HepG2 (cell line): ENCODE data around the gene TNRC18. TPM values are rescaled to one million over a fixed set of nuclear protein-coding genes. Genes with fewer than 3 reads are reported as not detected.

ENCODE experiments used
- ATAC-seq: fragments of 200-7000 bp; cut with Tn5 transposase; 3 replicates; pipeline ENCODE4 v1.9.1; 2020; ENCODE audit warnings: mild to moderate bottlenecking, moderate library complexity
- BruUV-seq: library from RNA; stranded (reverse); fragments of 400-500 nt; replicated peaks from 2 replicates; lab custom pipeline; 2021; lab: Mats Ljungman, UMichigan
- CTCF ChIA-PET: fragments of 300-600 bp; formaldehyde crosslinking; extraction: SDS; loops from one replicate; lab custom pipeline; 2021; ENCODE audit warnings: low total read pairs, inconsistent platforms, low intra/inter-chr PET ratio; lab: Yijun Ruan, JAX
- POLR2A ChIA-PET: fragments of 350-600 bp; sonication (Branson Sonifier 250); formaldehyde crosslinking; loops from one replicate; lab custom pipeline; 2020; ENCODE audit warnings: antibody characterized with exemption, inconsistent platforms; lab: Yijun Ruan, JAX
- DNase-seq: peaks from one replicate; pipeline ENCODE4 v3.0.0-alpha.2; 2015; ENCODE audit warnings: low spot score
- FAIRE-seq: peaks from 3 replicates; lab custom pipeline; 2011; peaks lifted over from hg19 to GRCh38; lab: Jason Lieb, UNC
- H2AFZ ChIP-seq: one replicate; pipeline ENCODE4 v1.6.1; 2011; ENCODE audit warnings: low read length, inconsistent platforms
- H3K27ac ChIP-seq: fragments of 300-600 bp; 3 replicates; pipeline ENCODE4 v1.8.0; 2011; ENCODE audit warnings: mixed run types, mild to moderate bottlenecking, mixed read lengths, low read length, inconsistent platforms; ENCODE audit not compliant: insufficient read depth; ENCODE audit errors: extremely low read length
- H3K27me3 ChIP-seq, 2 experiments: fragments of 200-600 bp in 1 of 2; 2 replicates in 1 of 2; 3 replicates in 1 of 2; pipeline versions ENCODE4 v1.6.0 to v1.8.0; 2011; ENCODE audit warnings: low read length in 2 of 2, mild to moderate bottlenecking in 2 of 2, moderate library complexity in 2 of 2, inconsistent platforms in 1 of 2; ENCODE audit not compliant: insufficient read depth in 2 of 2, control insufficient read depth in 1 of 2
- H3K36me3 ChIP-seq, 2 experiments: fragments of 200-600 bp in 1 of 2; replicated peaks in 1 of 2; 2 replicates in 1 of 2; 3 replicates in 1 of 2; pipeline versions ENCODE4 v1.5.1 to v1.8.0; 2011; ENCODE audit warnings: low read length in 2 of 2, inconsistent platforms in 1 of 2; ENCODE audit not compliant: insufficient read depth in 2 of 2, control insufficient read depth in 1 of 2
- H3K4me1 ChIP-seq: 2 replicates; pipeline ENCODE4 v1.5.1; 2012; ENCODE audit warnings: low read length, inconsistent platforms; ENCODE audit not compliant: insufficient read depth
- H3K4me2 ChIP-seq: 2 replicates; pipeline ENCODE4 v1.6.0; 2011; ENCODE audit warnings: low read depth, low read length, inconsistent platforms
- H3K4me3 ChIP-seq, 3 experiments: fragments of 200-600 bp in 1 of 3; sonication (generic), shearing (Covaris generic) in 1 of 3; replicated peaks in 1 of 3; 2 replicates each; pipeline ENCODE4 v1.5.1; 2011 to 2016; ENCODE audit warnings: low read length in 3 of 3, inconsistent platforms in 2 of 3, low read depth in 2 of 3, mild to moderate bottlenecking in 2 of 3, control low read depth in 1 of 3, mixed read lengths in 1 of 3; ENCODE audit not compliant: insufficient read depth in 1 of 3
- H3K79me2 ChIP-seq: one replicate; pipeline ENCODE4 v1.6.1; 2011; ENCODE audit warnings: low read length, inconsistent platforms; ENCODE audit not compliant: insufficient read depth
- H3K9ac ChIP-seq: 2 replicates; pipeline ENCODE4 v1.6.0; 2011; ENCODE audit warnings: mild to moderate bottlenecking, low read depth, low read length, inconsistent platforms; ENCODE audit not compliant: insufficient read depth
- H3K9me3 ChIP-seq: 2 replicates; pipeline ENCODE4 v1.5.1; 2012; ENCODE audit warnings: mild to moderate bottlenecking, low read length
- H4K20me1 ChIP-seq: 2 replicates; pipeline ENCODE4 v1.6.0; 2011; ENCODE audit warnings: inconsistent platforms, mild to moderate bottlenecking, low read length, moderate library complexity; ENCODE audit not compliant: insufficient read depth
- AGO1 ChIP-seq: fragments of 200-400 bp; formaldehyde crosslinking; IDR thresholded peaks from 2 replicates; pipeline ENCODE4 v1.6.1; 2017; ENCODE audit warnings: mild to moderate bottlenecking, low read depth, low read length, moderate library complexity; ENCODE audit not compliant: poor library complexity, severe bottlenecking
- CBX5 ChIP-seq: sonication (generic); formaldehyde crosslinking; IDR thresholded peaks from 2 replicates; pipeline ENCODE4 v1.4.0; 2020; ENCODE audit warnings: missing genetic modification reagents, borderline replicate concordance
- CERS6 ChIP-seq: sonication (generic); formaldehyde crosslinking; IDR thresholded peaks from 2 replicates; pipeline ENCODE4 v1.5.0; 2020; ENCODE audit warnings: missing genetic modification reagents
- CREM ChIP-seq, 2 experiments: sonication (generic) in 1 of 2; formaldehyde crosslinking in 1 of 2; IDR thresholded peaks; 2 replicates each; pipeline versions ENCODE4 v1.4.0 to v1.6.1; 2016 to 2020; ENCODE audit warnings: antibody characterized with exemption in 1 of 2, mild to moderate bottlenecking in 1 of 2, missing genetic modification reagents in 1 of 2
- KLF12 ChIP-seq: sonication (generic); formaldehyde crosslinking; IDR thresholded peaks from 2 replicates; pipeline ENCODE4 v1.4.0; 2020; ENCODE audit warnings: missing genetic modification reagents, borderline replicate concordance
- POLR2A ChIP-seq, 2 experiments: IDR thresholded peaks; 2 replicates each; pipeline ENCODE4 v1.6.1; 2011; ENCODE audit warnings: low read depth in 2 of 2, low read length in 2 of 2, mild to moderate bottlenecking in 1 of 2, moderate library complexity in 1 of 2; ENCODE audit not compliant: insufficient read depth in 1 of 2
- POLR2G ChIP-seq: fragments of 200-400 bp; formaldehyde crosslinking; IDR thresholded peaks from 2 replicates; pipeline ENCODE4 v1.6.1; 2018; ENCODE audit warnings: mild to moderate bottlenecking, low read depth, low read length, moderate library complexity
- SP2 ChIP-seq: sonication (generic); formaldehyde crosslinking; IDR thresholded peaks from 2 replicates; pipeline ENCODE4 v1.5.1; 2020; ENCODE audit warnings: mild to moderate bottlenecking, missing genetic modification reagents
- SRSF9 ChIP-seq: fragments of 200-400 bp; formaldehyde crosslinking; IDR thresholded peaks from 2 replicates; pipeline ENCODE4 v1.6.1; 2018; ENCODE audit warnings: borderline replicate concordance, mild to moderate bottlenecking, low read depth, low read length; ENCODE audit not compliant: insufficient read depth, poor library complexity, severe bottlenecking
- ZBTB33 ChIP-seq: sonication (generic); formaldehyde crosslinking; IDR thresholded peaks from 2 replicates; pipeline ENCODE4 v1.4.0; 2020; ENCODE audit warnings: missing genetic modification reagents
- ZSCAN5A ChIP-seq: sonication (generic); formaldehyde crosslinking; IDR thresholded peaks from 2 replicates; pipeline ENCODE4 v1.8.0; 2022; ENCODE audit warnings: mild to moderate bottlenecking, missing genetic modification reagents, borderline replicate concordance
- WGBS: methylation state at CpG from one replicate; pipeline ENCODE4 v1.1.6; 2017; ENCODE audit warnings: low lambda C conversion rate; 5-methylcytosine and 5-hydroxymethylcytosine counted together
- in situ Hi-C: cut with HindIII; loops from 2 replicates; pipeline ENCODE4 v1.10.0; 2017; ENCODE audit warnings: low pct_unique_long_range_greater_than_20kb; ENCODE audit not compliant: extremely low pct_ligation_motif_present
- intact Hi-C: fragments of 100-400 bp; cut with micrococcal nuclease; formaldehyde crosslinking; loops from one replicate; pipeline ENCODE4 v1.10.0; 2022; ENCODE audit not compliant: unreplicated experiment
- polyA plus RNA-seq, 8 experiments: library from polyadenylated mRNA; depleted of rRNA in 3 of 8; stranded (reverse) in 7 of 8; unstranded in 1 of 8; fragments of >200 nt; fragmentation: Illumina TruSeq in 4 of 8; extraction: Trizol in 4 of 8; gene quantifications; 2 replicates each; pipeline versions ENCODE4 v1.2.1 to v1.2.3, GENCODE V29; 2011 to 2016; ENCODE audit warnings: low read depth in 4 of 8, missing spikeins in 1 of 8, mixed read lengths in 1 of 8; ENCODE audit not compliant: insufficient read depth in 1 of 8
- total RNA-seq, 5 experiments: library from RNA; depleted of rRNA; stranded (reverse); fragments of >200 nt; fragmentation: Illumina TruSeq; extraction: Trizol; gene quantifications; 2 replicates each; pipeline ENCODE4 v1.2.3, GENCODE V29; 2016; ENCODE audit warnings: low read depth in 1 of 5

The TNRC18 gene
- total and polyA plus RNA-seq, 2 of the 13 experiments (the other 11 are each of a cell fraction or from before 2014, with no cell fraction given) = 11.7 to 17.4 TPM

GRCh38 chr7:5443678-5444077, 20.0 kb upstream of the TNRC18 start:
- Histone ChIP-seq H3K79me2 (no peaks in the 10 kb centered on the region), H3K4me1 (peaks cover 58% of the 10 kb centered on the region), H3K9me3 (no peaks in the 10 kb centered on the region), H3K4me3 (no peak overlapping the region), H4K20me1 (no peaks in the 10 kb centered on the region), H3K36me3 (no peaks in the 10 kb centered on the region), H3K27me3 (no peaks in the 10 kb centered on the region), H3K4me2 (no peak overlapping the region), H3K9ac (no peak overlapping the region), H3K27ac (no peak overlapping the region), H2AFZ (no peak overlapping the region)
- intact Hi-C loops (no loop called here), in situ Hi-C loops (no loop called here)
- CTCF ChIA-PET = no interaction called here
- FAIRE-seq = no peak
- BruUV-seq = no TSS peak
- DNase-seq = no peak
- no peak for ATAC-seq
- 92% methylated on average over 15 of the region's 16 CpGs for WGBS
- POLR2A ChIA-PET = no interaction called here
- TF ChIP-seq AGO1 = peak; percentile 32
- TF ChIP-seq ZSCAN5A = no peak
- TF ChIP-seq ZBTB33 = peak; percentile 89

GRCh38 chr7:5442757-5443305, 19.2 kb upstream of the TNRC18 start:
- ChIA-PET POLR2A (no interaction called here), CTCF (no interaction called here)
- Histone ChIP-seq H3K9ac (no peak overlapping the region), H3K79me2 (no peaks in the 10 kb centered on the region), H3K9me3 (no peaks in the 10 kb centered on the region), H3K36me3 (no peaks in the 10 kb centered on the region), H3K4me1 (peaks cover 58% of the 10 kb centered on the region), H2AFZ (no peak overlapping the region), H3K27ac (no peak overlapping the region), H3K4me3 (no peak overlapping the region), H3K27me3 (no peaks in the 10 kb centered on the region), H3K4me2 (no peak overlapping the region), H4K20me1 (no peaks in the 10 kb centered on the region)
- intact Hi-C loops = no loop called here
- in situ Hi-C loops = no loop called here
- ATAC-seq = no peak
- BruUV-seq = no TSS peak
- WGBS = 91% methylated on average over 16 of the region's 20 CpGs
- DNase-seq = no peak
- FAIRE-seq = no peak
- TF ChIP-seq POLR2A (IDR thresholded peaks at IDR 0.05; ENCODE audit: insufficient read depth in 1 of 2, low read depth in 2 of 2, low read length in 2 of 2) (0 out of 4 replicates have a peak, but pooled peaks of 1 of the 2 experiments have one; percentile 16), KLF12 (no peak), POLR2G (peak; percentile 14; the same call in 1 of the 2 replicates), CERS6 (CRISPR knock-in tag) (no peak), SRSF9 (no peak), CREM (IDR thresholded peaks at IDR 0.05) (no peak), CREM (CRISPR knock-in tag; IDR thresholded peaks at IDR 0.05) (no peak), SP2 (CRISPR knock-in tag) (no peak), CBX5 (CRISPR knock-in tag) (no peak)
